Left ventricle myocardium superior (tissue), 1 donor: ENCODE data around the gene ZNF518B. TPM values are rescaled to one million over a fixed set of nuclear protein-coding genes. Genes with fewer than 3 reads are reported as not detected.

ENCODE experiments used
- ATAC-seq: fragments of 200-7000 bp; cut with Tn5 transposase; one replicate; pipeline ENCODE4 v1.9.1; 2020; ENCODE audit warnings: mild to moderate bottlenecking, moderate library complexity
- DNase-seq: peaks from one replicate; pipeline ENCODE4 v3.0.0-alpha.2; 2020
- intact Hi-C: fragments of 100-400 bp; cut with micrococcal nuclease; formaldehyde crosslinking; loops from one replicate; pipeline ENCODE4 v1.11.0; 2022
- total RNA-seq: library from RNA; stranded (reverse); fragmentation: NEBNext Ultra II Directional; extraction: Animal tissue kit (Norgen Biotek cat#: 25700); gene quantifications from one replicate; pipeline ENCODE4 v1.2.1, GENCODE V29; 2021
- donor health status: DM: no; HTN: yes; CAD: no; lungs with severe emphysema.

The ZNF518B gene
- total RNA-seq, 1 donor from 2014 or later: 21.8 TPM

- intact Hi-C loops: no loop called here
- ATAC-seq (no peak), DNase-seq (no peak)
Observed at GRCh38 chr4:10395971-10396580, 61.1 kb downstream of the ZNF518B start.

Other genes with a start within 250 kb of the ZNF518B start
- gene CLNK, start 227.3 kb upstream of the ZNF518B start, total RNA-seq: not detected